Hepatocyte (in vitro differentiated cells): ENCODE data around the gene EPB41L1.

Experiments used
- EZH2 ChIP-seq: fragments of 200-600 bp; sonication (generic); IDR thresholded peaks from 2 replicates; pipeline ENCODE4 v1.6.1; 2016; ENCODE audit warnings: antibody characterized with exemption, mild to moderate bottlenecking, borderline replicate concordance
- EZH2phosphoT487 ChIP-seq: fragments of 200-600 bp; sonication (generic); IDR thresholded peaks from one replicate; pipeline ENCODE4 v1.6.1; 2018; ENCODE audit warnings: antibody characterized with exemption, mild to moderate bottlenecking, low read depth, moderate library complexity; ENCODE audit not compliant: unreplicated experiment, severe bottlenecking
- TF ChIP-seq, protein P1 (sequence below): fragments of 200-600 bp; sonication (generic); IDR thresholded peaks from 2 replicates; pipeline ENCODE4 v1.5.1; 2016; ENCODE audit warnings: antibody characterized with exemption, mild to moderate bottlenecking; ENCODE audit not compliant: poor library complexity

DNA sequence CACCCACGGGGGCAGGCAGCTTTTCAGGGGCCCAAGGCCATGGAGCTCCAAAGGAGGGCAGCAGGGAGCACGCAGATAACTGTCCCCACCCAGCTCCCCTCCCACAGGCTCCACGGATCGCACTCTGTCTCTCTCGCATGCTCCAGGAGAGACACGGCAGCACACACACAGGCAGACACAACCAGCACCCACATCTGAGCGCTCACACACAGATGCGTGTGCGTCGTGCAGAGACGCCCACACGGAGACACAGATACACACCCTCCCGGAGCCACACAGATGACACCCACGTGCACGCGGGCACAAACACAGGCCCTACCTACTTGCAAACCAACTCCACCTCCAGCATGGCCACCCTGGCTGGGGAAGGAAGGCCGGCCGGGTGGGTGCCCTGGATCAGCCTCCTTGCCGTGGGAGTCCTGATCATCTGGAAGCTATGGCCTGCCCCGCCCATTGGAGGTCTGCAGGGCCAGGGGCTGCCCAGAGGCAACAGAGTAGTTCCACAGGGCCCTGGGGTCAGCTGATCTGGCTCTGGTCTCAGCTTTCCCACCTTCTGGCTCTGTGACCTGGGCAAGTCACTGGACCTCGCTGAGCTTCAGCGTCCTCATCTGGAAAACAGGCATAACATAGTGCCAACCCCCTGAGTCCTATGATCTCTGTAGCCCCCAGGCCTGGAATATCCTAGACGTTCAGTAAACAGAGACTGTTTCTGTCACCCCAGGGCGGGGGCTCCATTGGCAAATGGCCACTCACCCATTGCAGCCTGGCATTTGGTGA, 113.3 kb downstream of the EPB41L1 start:
- TF ChIP-seq EZH2, result no peak
- TF ChIP-seq, protein P1, sequence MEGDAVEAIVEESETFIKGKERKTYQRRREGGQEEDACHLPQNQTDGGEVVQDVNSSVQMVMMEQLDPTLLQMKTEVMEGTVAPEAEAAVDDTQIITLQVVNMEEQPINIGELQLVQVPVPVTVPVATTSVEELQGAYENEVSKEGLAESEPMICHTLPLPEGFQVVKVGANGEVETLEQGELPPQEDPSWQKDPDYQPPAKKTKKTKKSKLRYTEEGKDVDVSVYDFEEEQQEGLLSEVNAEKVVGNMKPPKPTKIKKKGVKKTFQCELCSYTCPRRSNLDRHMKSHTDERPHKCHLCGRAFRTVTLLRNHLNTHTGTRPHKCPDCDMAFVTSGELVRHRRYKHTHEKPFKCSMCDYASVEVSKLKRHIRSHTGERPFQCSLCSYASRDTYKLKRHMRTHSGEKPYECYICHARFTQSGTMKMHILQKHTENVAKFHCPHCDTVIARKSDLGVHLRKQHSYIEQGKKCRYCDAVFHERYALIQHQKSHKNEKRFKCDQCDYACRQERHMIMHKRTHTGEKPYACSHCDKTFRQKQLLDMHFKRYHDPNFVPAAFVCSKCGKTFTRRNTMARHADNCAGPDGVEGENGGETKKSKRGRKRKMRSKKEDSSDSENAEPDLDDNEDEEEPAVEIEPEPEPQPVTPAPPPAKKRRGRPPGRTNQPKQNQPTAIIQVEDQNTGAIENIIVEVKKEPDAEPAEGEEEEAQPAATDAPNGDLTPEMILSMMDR, result no peak
- TF ChIP-seq EZH2phosphoT487, result no peak
